ENCODE results near the gene PPP2R5A. TPM values are rescaled to one million over a fixed set of nuclear protein-coding genes. Genes with fewer than 3 reads are reported as not detected.
"Not testable (repeated sequence)": the region's sequence is repeated elsewhere in the genome, so short reads cannot be mapped to it uniquely, and the experiment has no call there.

Gene PPP2R5A
- total RNA-seq, 6 donors from 2014 or later: 71.2 to 130 (median 88.5) TPM

GRCh38 chr1:212301580-212301979 is 16.4 kb downstream of the PPP2R5A start:
- Histone ChIP-seq H3K4me3 (no peak overlapping the region), H3K27me3 (no peaks in the 10 kb centered on the region), H3K27ac (no peak overlapping the region), H3K9me3 (no peaks in the 10 kb centered on the region), H3K36me3 (peaks cover 0 to under 1% (median 0%) of the 10 kb centered on the region in 4 donors), H3K4me1 (peaks cover 12 to 32% (median 15%) of the 10 kb centered on the region in 4 donors)
- no peak for DNase-seq
- no peak for ATAC-seq (ENCODE audit: low FRiP score in 2 of 2)
- TF ChIP-seq POLR2A (IDR thresholded peaks at IDR 0.05) (no peak), CTCF (IDR thresholded peaks at IDR 0.05) (no peak), POLR2AphosphoS5 (IDR thresholded peaks at IDR 0.05) (no peak), EP300 (IDR thresholded peaks at IDR 0.05) (no peak)
- WGBS, 2 donors: 50 to 52% methylated on average over 1 of the region's 1 CpG

- TF ChIP-seq POLR2A (IDR thresholded peaks at IDR 0.05) (no peak), CTCF (IDR thresholded peaks at IDR 0.05) (no peak), POLR2AphosphoS5 (IDR thresholded peaks at IDR 0.05) (no peak), EP300 (IDR thresholded peaks at IDR 0.05) (no peak)
- Histone ChIP-seq H3K4me3 (no peak overlapping the region), H3K4me1 (peaks cover 8 to 32% (median 16%) of the 10 kb centered on the region in 4 donors), H3K27ac (peak overlapping the region in 1 of 4 donors; percentile 8), H3K27me3 (no peaks in the 10 kb centered on the region), H3K36me3 (peaks cover 0 to 4% (median 0%) of the 10 kb centered on the region in 4 donors), H3K9me3 (no peaks in the 10 kb centered on the region)
- no peak for DNase-seq
- ATAC-seq (ENCODE audit: low FRiP score in 2 of 2): peak in 1 of 2 donors; percentile 45
- WGBS, 2 donors: 83% methylated on average over 6 of the region's 6 CpGs
Measured at GRCh38 chr1:212302745-212303383, 17.7 kb downstream of the PPP2R5A start.

GRCh38 chr1:212305342-212305741 is 20.1 kb downstream of the PPP2R5A start:
- no peak for TF ChIP-seq CTCF (IDR thresholded peaks at IDR 0.05)
- no peak for TF ChIP-seq POLR2A (IDR thresholded peaks at IDR 0.05)
- no peak overlapping the region for H3K4me3 ChIP-seq

GRCh38 chr1:212305984-212306452 is 20.8 kb downstream of the PPP2R5A start:
- not testable (repeated sequence) for H3K27ac ChIP-seq

More at GRCh38 chr1:212305342-212305741, 20.1 kb downstream of the PPP2R5A start:
- Histone ChIP-seq H3K27ac (no peak overlapping the region), H3K9me3 (no peaks in the 10 kb centered on the region), H3K27me3 (no peaks in the 10 kb centered on the region), H3K4me1 (peaks cover 10 to 48% (median 22%) of the 10 kb centered on the region in 4 donors), H3K36me3 (peaks cover 0 to 12% (median 3%) of the 10 kb centered on the region in 4 donors)
- DNase-seq: no peak
- ATAC-seq (ENCODE audit: low FRiP score in 2 of 2): no peak

GRCh38 chr1:212309967-212310366 is 24.8 kb downstream of the PPP2R5A start:
- peak overlapping the region in 1 of 4 donors; percentile 44 for H3K27ac ChIP-seq
- no peak for DNase-seq
- peaks cover 4 to 42% (median 20%) of the 10 kb centered on the region in 4 donors for H3K4me1 ChIP-seq
- TF ChIP-seq CTCF (IDR thresholded peaks at IDR 0.05) (no peak), POLR2AphosphoS5 (IDR thresholded peaks at IDR 0.05) (no peak), POLR2A (IDR thresholded peaks at IDR 0.05) (no peak), EP300 (IDR thresholded peaks at IDR 0.05) (no peak)
- ATAC-seq (ENCODE audit: low FRiP score in 2 of 2): no peak
- no peaks in the 10 kb centered on the region for H3K9me3 ChIP-seq
- peaks cover 0 to 12% (median 3%) of the 10 kb centered on the region in 4 donors for H3K36me3 ChIP-seq
- no peaks in the 10 kb centered on the region for H3K27me3 ChIP-seq
- no peak overlapping the region for H3K4me3 ChIP-seq

More at GRCh38 chr1:212305984-212306452, 20.8 kb downstream of the PPP2R5A start:
- H3K9me3 ChIP-seq; H3K4me3 ChIP-seq; ATAC-seq (ENCODE audit: low FRiP score in 2 of 2); H3K27me3 ChIP-seq; DNase-seq: not testable (repeated sequence)
- Histone ChIP-seq H3K36me3 (peaks cover 0 to 12% (median 3%) of the 10 kb centered on the region in 4 donors), H3K4me1 (peaks cover 11 to 50% (median 27%) of the 10 kb centered on the region in 4 donors)
- WGBS, 2 donors: 65 to 69% methylated on average over 7 of the region's 7 CpGs

All from upper lobe of left lung (tissue), 6 donors.